ENCODE data around the gene TSC2.
"Not testable (repeated sequence)": the region's sequence is repeated elsewhere in the genome, so short reads cannot be mapped to it uniquely, and the experiment has no call there.

TSC2 gene

GRCh38 chr16:2009791-2010510 lies 37.8 kb upstream of the TSC2 start, which contains the start of gene ZNF598:
ZNF598 (minus strand) TSS chr16:2009821.
- TF ChIP-seq CTCF (IDR thresholded peaks at IDR 0.05; ENCODE audit: low read depth, low read length), result no peak
- H3K4me3 ChIP-seq (ENCODE audit: low read depth, low read length), result peak within 1 kb of the TSS; percentile 76
- in situ Hi-C loops (cut with HindIII; ENCODE audit: low sequenced_read_pairs), result no loop called here
- DNase-seq (ENCODE audit: low read depth, low spot score), result peak; percentile 86

- H3K4me3 ChIP-seq (ENCODE audit: low read depth, low read length); in situ Hi-C loops (cut with HindIII; ENCODE audit: low sequenced_read_pairs); DNase-seq (ENCODE audit: low read depth, low spot score): not testable (repeated sequence)
Measured at GRCh38 chr16:2011726-2012125, 36.1 kb upstream of the TSC2 start.

- no peak overlapping the region for H3K4me3 ChIP-seq (ENCODE audit: low read depth, low read length)
- in situ Hi-C loops (cut with HindIII; ENCODE audit: low sequenced_read_pairs), result no loop called here
- TF ChIP-seq CTCF (IDR thresholded peaks at IDR 0.05; ENCODE audit: low read depth, low read length), result no peak
- DNase-seq (ENCODE audit: low read depth, low spot score), result no peak
Measured at GRCh38 chr16:2013527-2013926, 34.3 kb upstream of the TSC2 start.

- TF ChIP-seq CTCF (IDR thresholded peaks at IDR 0.05; ENCODE audit: low read depth, low read length), result no peak
- in situ Hi-C loops (cut with HindIII; ENCODE audit: low sequenced_read_pairs), result no loop called here
- no peak overlapping the region for H3K4me3 ChIP-seq (ENCODE audit: low read depth, low read length)
- DNase-seq (ENCODE audit: low read depth, low spot score), result no peak
Measured at GRCh38 chr16:2015117-2015946, 32.5 kb upstream of the TSC2 start.

GRCh38 chr16:2015947-2016208 lies 31.9 kb upstream of the TSC2 start:
- no peak overlapping the region for H3K4me3 ChIP-seq (ENCODE audit: low read depth, low read length)
- in situ Hi-C loops (cut with HindIII; ENCODE audit: low sequenced_read_pairs), result no loop called here
- no peak for TF ChIP-seq CTCF (IDR thresholded peaks at IDR 0.05; ENCODE audit: low read depth, low read length)
- no peak for DNase-seq (ENCODE audit: low read depth, low spot score)

- in situ Hi-C loops (cut with HindIII; ENCODE audit: low sequenced_read_pairs), result no loop called here
- no peak overlapping the region for H3K4me3 ChIP-seq (ENCODE audit: low read depth, low read length)
- no peak for DNase-seq (ENCODE audit: low read depth, low spot score)
- TF ChIP-seq CTCF (IDR thresholded peaks at IDR 0.05; ENCODE audit: low read depth, low read length), result peak; percentile 62
Measured at GRCh38 chr16:2016407-2016922, 31.3 kb upstream of the TSC2 start.

GRCh38 chr16:2019518-2019920 lies 28.3 kb upstream of the TSC2 start, which contains the start of gene NPW:
NPW (plus strand) TSS chr16:2019785.
- H3K4me3 ChIP-seq (ENCODE audit: low read depth, low read length), result no peak within 1 kb of the TSS
- TF ChIP-seq CTCF (IDR thresholded peaks at IDR 0.05; ENCODE audit: low read depth, low read length), result no peak
- DNase-seq (ENCODE audit: low read depth, low spot score), result no peak
- in situ Hi-C loops (cut with HindIII; ENCODE audit: low sequenced_read_pairs), result no loop called here

All from astrocyte of the spinal cord (primary cell).